HG02610 (cell line): ENCODE measurements around the gene OCIAD1.
"Not testable (repeated sequence)": the region's sequence is repeated elsewhere in the genome, so short reads cannot be mapped to it uniquely, and the experiment has no call there.

Experiments
- ATAC-seq: cut with Tn5 transposase; IDR thresholded peaks from one replicate; pipeline ENCODE4 v1.9.1; 2021; ENCODE audit warnings: mild to moderate bottlenecking, moderate library complexity; ENCODE audit not compliant: unreplicated experiment

Gene OCIAD1

GRCh38 chr4:48816297-48816696 is 14.6 kb upstream of the OCIAD1 start:
- ATAC-seq, result not testable (repeated sequence)

DNA sequence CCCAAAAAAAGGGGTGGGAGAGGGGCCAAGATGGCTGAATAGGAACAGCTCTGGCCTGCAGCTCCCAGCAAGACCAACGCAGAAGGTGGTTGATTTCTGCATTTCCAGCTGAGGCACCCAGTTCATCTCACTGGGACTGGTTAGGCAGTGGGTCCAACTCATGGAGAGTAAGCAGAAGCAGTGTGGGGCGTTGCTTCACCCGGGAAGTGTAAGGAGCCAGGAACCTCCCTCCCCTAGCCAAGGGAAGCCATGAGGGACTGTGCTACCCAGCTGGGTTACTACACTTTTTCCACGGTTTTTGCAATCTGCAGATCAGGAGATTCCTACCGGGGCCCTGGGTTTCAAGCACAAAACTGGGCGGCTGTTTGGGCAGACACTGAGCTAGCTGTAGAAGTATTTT is 13.9 kb upstream of the OCIAD1 start:
- no peak for ATAC-seq

- ATAC-seq, result not testable (repeated sequence)
Measured at GRCh38 chr4:48821431-48821830, 9.5 kb upstream of the OCIAD1 start.

GRCh38 chr4:48827622-48828021 is 3.3 kb upstream of the OCIAD1 start:
- no peak for ATAC-seq

DNA sequence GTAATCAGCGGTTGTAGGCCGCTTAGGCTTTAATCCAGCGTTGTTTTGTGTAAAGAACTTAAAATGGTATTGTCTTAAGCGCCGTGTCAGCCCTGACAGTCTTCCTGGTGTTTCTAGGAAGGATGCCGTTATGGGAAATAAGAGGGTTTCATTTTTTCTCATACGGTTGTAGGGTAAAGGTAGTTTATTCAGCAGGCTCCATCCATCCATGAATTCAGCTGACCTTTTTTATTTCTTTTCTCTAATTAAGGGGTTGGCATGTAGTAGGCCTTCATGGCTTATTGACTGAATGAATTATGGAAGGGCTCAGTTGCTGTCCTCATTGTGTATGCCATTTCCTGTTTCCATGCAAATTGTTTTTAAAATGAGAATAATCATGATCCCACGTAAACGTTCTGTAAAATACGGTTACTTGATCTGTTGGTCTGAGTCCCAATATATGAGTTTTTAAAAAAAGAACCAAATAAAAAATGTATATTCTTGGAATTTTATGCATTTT is 693 bp downstream of the OCIAD1 start:
- no peak for ATAC-seq

GRCh38 chr4:48832571-48832970 is 1.7 kb downstream of the OCIAD1 start:
- no peak for ATAC-seq

- ATAC-seq, result no peak
Measured at GRCh38 chr4:48836658-48837057, 5.8 kb downstream of the OCIAD1 start.

DNA sequence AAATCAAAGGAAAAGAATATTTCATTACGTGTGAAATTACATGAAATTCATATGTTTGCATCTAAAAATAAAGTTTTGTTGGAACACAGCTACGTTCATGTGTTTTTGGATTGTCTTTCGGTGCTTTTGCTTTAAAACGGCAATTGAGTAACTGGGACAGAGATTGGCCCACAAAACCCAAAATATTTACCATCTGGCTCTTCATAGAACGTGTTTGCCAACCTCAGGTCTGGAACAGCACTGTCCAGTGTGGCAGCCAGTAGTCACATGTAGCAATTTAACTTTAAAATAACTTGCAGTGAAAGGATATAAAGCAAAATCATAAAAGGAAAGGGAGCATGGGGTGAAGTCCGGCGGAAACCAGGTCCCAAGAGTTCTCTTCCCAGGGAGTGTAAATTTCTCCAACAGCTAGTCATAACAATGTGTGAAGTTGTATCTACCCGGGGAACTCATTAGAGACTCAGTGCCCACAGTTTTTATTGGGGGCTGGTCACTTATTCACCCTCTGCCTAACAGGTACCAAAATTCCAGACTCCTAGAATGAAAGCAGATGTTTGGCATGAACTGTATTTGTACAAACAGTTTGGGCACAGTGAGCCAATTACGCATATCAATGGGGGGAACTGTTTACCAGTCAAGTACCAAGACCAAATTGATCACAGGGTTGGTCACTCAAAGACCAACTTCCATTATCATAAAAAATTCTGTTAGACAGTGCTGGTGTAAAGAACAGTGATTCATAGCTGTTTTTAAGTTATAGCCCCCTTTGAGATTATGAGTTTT is 10.3 kb downstream of the OCIAD1 start:
- ATAC-seq, result no peak

GRCh38 chr4:48844843-48845242 is 14.0 kb downstream of the OCIAD1 start:
- no peak for ATAC-seq

DNA sequence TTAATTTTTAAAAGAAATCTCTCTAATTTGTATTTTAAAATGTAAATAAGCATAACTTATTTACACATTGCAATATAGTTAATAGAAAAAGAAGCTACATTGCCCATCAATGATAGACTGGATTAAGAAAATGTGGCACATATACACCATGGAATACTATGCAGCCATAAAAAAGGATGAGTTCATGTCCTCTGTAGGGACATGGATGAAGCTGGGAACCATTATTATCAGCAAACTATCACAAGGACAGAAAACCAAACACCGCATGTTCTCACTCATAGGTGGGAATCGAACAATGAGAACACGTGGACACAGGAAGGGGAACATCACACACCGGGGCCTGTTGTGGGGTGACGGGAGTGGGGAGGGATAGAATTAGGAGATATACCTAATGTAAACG is 17.9 kb downstream of the OCIAD1 start:
- not testable (repeated sequence) for ATAC-seq

DNA sequence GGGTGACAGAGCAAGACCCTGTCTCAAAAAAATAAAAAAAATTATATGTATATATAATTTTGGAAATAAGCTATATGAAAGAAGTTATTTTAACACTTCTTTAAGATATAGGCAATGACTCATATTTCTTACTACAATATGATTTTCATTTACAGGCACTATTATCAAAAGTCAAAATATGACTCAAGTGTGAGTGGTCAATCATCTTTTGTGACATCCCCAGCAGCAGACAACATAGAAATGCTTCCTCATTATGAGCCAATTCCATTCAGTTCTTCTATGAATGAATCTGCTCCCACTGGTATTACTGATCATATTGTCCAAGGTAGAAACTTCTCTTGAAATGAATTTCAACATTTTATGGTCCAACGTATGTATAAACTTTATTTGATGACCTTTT is 20.8 kb downstream of the OCIAD1 start:
- no peak for ATAC-seq

DNA sequence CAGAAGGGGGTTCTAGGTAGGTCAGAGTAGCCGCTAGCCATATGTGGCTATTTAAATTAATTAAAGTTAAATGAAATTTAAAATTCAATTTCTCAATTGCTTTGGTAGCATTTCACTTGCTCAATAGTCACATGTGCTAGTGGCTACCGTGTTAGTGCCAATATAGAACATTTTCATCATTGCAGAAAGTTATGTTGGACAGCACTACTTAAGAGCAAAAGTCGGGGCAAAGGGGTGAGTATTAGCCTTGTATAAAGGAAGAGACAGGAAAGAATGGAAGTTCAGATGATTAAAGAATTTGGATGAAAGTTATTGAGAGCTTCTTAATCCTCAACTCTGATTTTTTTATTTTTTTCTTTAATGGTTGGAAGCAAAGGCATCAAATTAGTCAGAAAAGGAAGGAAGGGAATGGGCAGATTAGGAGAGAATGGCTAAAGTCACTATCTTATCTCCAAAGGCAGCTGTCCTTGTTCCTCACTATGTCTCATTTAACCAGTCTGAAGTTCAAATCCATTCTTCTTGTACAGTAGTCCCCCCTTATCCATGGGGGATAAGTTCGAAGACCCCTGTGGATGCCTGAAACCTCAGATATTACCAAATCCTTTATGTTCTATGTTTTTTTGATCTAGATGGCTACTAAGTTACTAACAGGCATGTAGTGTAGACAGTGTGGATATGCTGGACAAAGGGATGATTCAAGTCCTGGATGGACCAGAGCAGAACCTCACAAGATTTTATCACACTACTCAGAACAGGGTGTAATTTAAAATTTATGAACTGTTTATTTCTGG is 22.9 kb downstream of the OCIAD1 start:
- ATAC-seq, result no peak

DNA sequence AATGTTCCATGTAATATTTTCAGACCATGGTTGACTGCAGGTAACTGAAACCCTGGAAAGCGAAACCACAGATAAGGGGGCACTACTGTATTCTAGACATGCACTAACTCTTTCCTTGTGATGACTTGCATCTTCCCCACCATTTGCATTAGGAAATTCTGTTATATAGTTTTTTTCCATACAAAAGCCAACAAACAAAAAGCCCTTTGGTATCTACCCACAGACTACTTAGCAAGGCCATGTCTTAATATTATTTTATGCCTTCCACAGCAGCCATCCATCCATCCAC is 23.5 kb downstream of the OCIAD1 start:
- no peak for ATAC-seq

GRCh38 chr4:48854982-48855381 is 24.1 kb downstream of the OCIAD1 start:
- ATAC-seq, result no peak

- no peak for ATAC-seq
Measured at GRCh38 chr4:48858130-48858529, 27.2 kb downstream of the OCIAD1 start.

- ATAC-seq, result no peak
Measured at GRCh38 chr4:48862038-48862437, 31.1 kb downstream of the OCIAD1 start.

GRCh38 chr4:48862661-48863060 is 31.8 kb downstream of the OCIAD1 start:
- ATAC-seq, result no peak

- no peak for ATAC-seq
Measured at GRCh38 chr4:48863728-48864127, 32.8 kb downstream of the OCIAD1 start.

GRCh38 chr4:48864696-48865095 is 33.8 kb downstream of the OCIAD1 start:
- not testable (repeated sequence) for ATAC-seq

- no peak for ATAC-seq
Measured at GRCh38 chr4:48877827-48878535, 47.1 kb downstream of the OCIAD1 start.

GRCh38 chr4:48879561-48880442 is 48.9 kb downstream of the OCIAD1 start:
- no peak for ATAC-seq
